Measurements from ENCODE around the gene LRRC15. TPM values are rescaled to one million over a fixed set of nuclear protein-coding genes. Genes with fewer than 3 reads are reported as not detected.
A peak's percentile ranks its signal among the peaks of the same experiment; 100 is the strongest.

The LRRC15 gene
- total RNA-seq, 1 experiment from 2014 or later = 0.07 TPM

- CTCF ChIA-PET = interaction anchor here (0.8 kb wide), 1 partner anchor 44 kb away, joined by 3 read pairs; no protein-coding TSS in a partner anchor
- H3K27me3 Mint-ChIP-seq (ENCODE audit: low read depth) = no peaks in the 10 kb centered on the region; the same call in 1 of the 2 replicates
- H3K9me3 Mint-ChIP-seq = no peaks in the 10 kb centered on the region
- ATAC-seq = no peak
- H3K36me3 Mint-ChIP-seq = no peaks in the 10 kb centered on the region
- no peak for TF ChIP-seq SOX15 (CRISPR knock-in tag; IDR thresholded peaks at IDR 0.05)
- TF ChIP-seq TP53 (CRISPR knock-in tag; IDR thresholded peaks at IDR 0.05) = no peak
- TF ChIP-seq SP1 (CRISPR knock-in tag; conservative IDR thresholded peaks at IDR 0.05) = no peak
- no peak for TF ChIP-seq TEAD4 (CRISPR knock-in tag; IDR thresholded peaks at IDR 0.05)
- no peak for TF ChIP-seq AFF4 (CRISPR knock-in tag; IDR thresholded peaks at IDR 0.05; ENCODE audit: borderline replicate concordance)
- TF ChIP-seq SMAD3 (CRISPR knock-in tag; IDR thresholded peaks at IDR 0.05; ENCODE audit: borderline replicate concordance) = no peak
- no peak for TF ChIP-seq ZNF671 (CRISPR knock-in tag; IDR thresholded peaks at IDR 0.05)
- no peak for TF ChIP-seq CREB1 (CRISPR knock-in tag; IDR thresholded peaks at IDR 0.05)
- no peak for TF ChIP-seq ZNF263 (CRISPR knock-in tag; IDR thresholded peaks at IDR 0.05; ENCODE audit: low read depth)
- POLR2A ChIA-PET = no interaction called here
- H3K4me1 Mint-ChIP-seq = no peaks in the 10 kb centered on the region
- H3K4me3 Mint-ChIP-seq = no peak overlapping the region
- no peak overlapping the region for H3K27ac Mint-ChIP-seq
- no peak for DNase-seq (ENCODE audit: low spot score)
Observed at GRCh38 chr3:194351952-194352536, 17.5 kb downstream of the LRRC15 start.

GRCh38 chr3:194351080-194351672 lies 18.4 kb downstream of the LRRC15 start, which contains the start of gene CPN2:
Gene CPN2, minus strand, starts transcription at chr3:194351328. Its CDS starts 8,626 bp downstream, at chr3:194342702.
- ChIA-PET POLR2A (no interaction called here), CTCF (interaction anchor here (0.7 to 2.9 kb wide), 8 partner anchors 9 to 163 kb away, joined by 3 to 18 read pairs (median 3); partner anchors contain the start of gene LRRC15)
- Mint-ChIP-seq H3K36me3 (no peaks in the 10 kb centered on the region), H3K4me3 (no peak within 1 kb of the TSS), H3K27me3 (ENCODE audit: low read depth) (no peaks in the 10 kb centered on the region), H3K4me1 (no peaks in the 10 kb centered on the region), H3K9me3 (no peaks in the 10 kb centered on the region), H3K27ac (peak within 1 kb of the TSS; percentile 84)
- ATAC-seq (no peak), DNase-seq (ENCODE audit: low spot score) (no peak)
- TF ChIP-seq ZNF512 (CRISPR knock-in tag; IDR thresholded peaks at IDR 0.05; ENCODE audit: borderline replicate concordance) (no peak), AFF4 (CRISPR knock-in tag; IDR thresholded peaks at IDR 0.05; ENCODE audit: borderline replicate concordance) (no peak), E2F4 (CRISPR knock-in tag; IDR thresholded peaks at IDR 0.05; ENCODE audit: borderline replicate concordance, low read depth) (no peak), E2F1 (CRISPR knock-in tag; IDR thresholded peaks at IDR 0.05) (no peak), KAT7 (CRISPR knock-in tag; IDR thresholded peaks at IDR 0.05; ENCODE audit: borderline replicate concordance) (no peak), OVOL2 (CRISPR knock-in tag; IDR thresholded peaks at IDR 0.05; ENCODE audit: borderline replicate concordance) (no peak), MYBL2 (CRISPR knock-in tag; IDR thresholded peaks at IDR 0.05) (no peak), USF1 (CRISPR knock-in tag; IDR thresholded peaks at IDR 0.05) (no peak), PREB (CRISPR knock-in tag; IDR thresholded peaks at IDR 0.05; ENCODE audit: borderline replicate concordance) (no peak; the same call in 1 of the 2 replicates), CREM (CRISPR knock-in tag; IDR thresholded peaks at IDR 0.05) (no peak), ELF4 (CRISPR knock-in tag; IDR thresholded peaks at IDR 0.05; ENCODE audit: low read depth) (no peak)

Data from WTC11 (cell line).